ENCODE measurements around the gene DLX4.

The DLX4 gene

GRCh38 chr17:49997773-49998703, 29.0 kb downstream of the DLX4 start:
- no peak for TF ChIP-seq ZFX (IDR thresholded peaks at IDR 0.05; ENCODE audit: borderline replicate concordance)
- TF ChIP-seq CTCF (IDR thresholded peaks at IDR 0.05): peak; percentile 92
- no peak overlapping the region for H3K27ac ChIP-seq

DNA sequence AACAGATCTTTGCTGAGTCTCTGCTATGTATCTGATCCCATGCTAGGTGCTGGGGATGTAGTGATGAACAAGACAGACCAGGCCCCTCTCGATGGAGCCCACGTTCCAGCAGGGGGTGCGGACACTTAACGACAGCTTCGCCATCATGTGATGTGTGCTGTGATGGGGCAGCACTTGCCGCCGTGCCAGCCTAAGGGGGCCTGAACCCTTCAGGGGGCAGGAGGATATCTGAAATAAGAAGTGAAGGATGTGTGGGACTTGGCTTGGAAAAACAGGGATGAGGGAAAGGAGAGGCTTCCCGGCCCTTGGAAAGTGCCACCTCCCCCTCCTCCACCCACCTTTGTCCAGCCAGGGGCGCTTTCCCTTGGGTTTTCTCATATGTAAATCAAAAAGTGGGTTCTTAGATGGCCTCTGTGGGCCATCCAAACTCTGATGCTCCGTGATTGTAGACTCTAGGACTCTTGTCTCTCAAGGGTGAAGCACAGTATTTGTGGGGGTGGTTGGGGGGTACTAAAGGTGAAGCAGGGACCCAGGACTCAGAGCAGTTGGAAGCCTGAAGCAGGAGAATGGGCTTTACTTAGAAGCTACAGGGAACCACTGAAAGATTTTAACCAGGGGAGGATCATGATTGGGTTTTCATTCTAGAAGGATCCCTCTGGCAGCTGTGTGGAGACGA, 30.0 kb downstream of the DLX4 start:
- no peak overlapping the region for H3K27ac ChIP-seq
- TF ChIP-seq ZFX (IDR thresholded peaks at IDR 0.05; ENCODE audit: borderline replicate concordance): no peak
- no peak for TF ChIP-seq CTCF (IDR thresholded peaks at IDR 0.05)

GRCh38 chr17:50003911-50004310, 34.9 kb downstream of the DLX4 start:
- TF ChIP-seq ZFX (IDR thresholded peaks at IDR 0.05; ENCODE audit: borderline replicate concordance) (no peak), CTCF (IDR thresholded peaks at IDR 0.05) (no peak)
- H3K27ac ChIP-seq: no peak overlapping the region

GRCh38 chr17:50009282-50009681, 40.3 kb downstream of the DLX4 start:
- no peak for TF ChIP-seq CTCF (IDR thresholded peaks at IDR 0.05)
- TF ChIP-seq ZFX (IDR thresholded peaks at IDR 0.05; ENCODE audit: borderline replicate concordance): no peak

DNA sequence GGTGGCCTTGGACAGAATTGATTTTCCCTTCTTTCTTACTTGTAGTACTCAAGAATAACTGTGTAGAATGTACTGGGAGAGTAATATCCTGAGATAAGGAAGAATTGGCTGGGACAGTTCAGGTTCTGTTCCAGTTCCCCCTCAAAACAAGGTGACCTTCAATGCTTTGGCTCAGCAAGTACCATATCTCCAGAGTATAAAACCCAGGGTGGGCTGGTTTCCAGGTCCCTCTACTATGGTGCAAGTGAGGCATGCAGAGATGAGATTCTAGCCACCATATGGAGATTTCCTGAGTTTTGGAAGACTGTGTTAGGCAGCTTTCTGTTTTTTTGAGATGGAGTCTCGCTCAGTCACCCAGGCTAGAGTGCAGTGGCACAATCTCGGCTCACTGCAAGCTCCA, 44.1 kb downstream of the DLX4 start:
- TF ChIP-seq ZFX (IDR thresholded peaks at IDR 0.05; ENCODE audit: borderline replicate concordance) (no peak), CTCF (IDR thresholded peaks at IDR 0.05) (no peak)
- no peak overlapping the region for H3K27ac ChIP-seq

More at GRCh38 chr17:50009282-50009681, 40.3 kb downstream of the DLX4 start:
- H3K27ac ChIP-seq: no peak overlapping the region

DNA sequence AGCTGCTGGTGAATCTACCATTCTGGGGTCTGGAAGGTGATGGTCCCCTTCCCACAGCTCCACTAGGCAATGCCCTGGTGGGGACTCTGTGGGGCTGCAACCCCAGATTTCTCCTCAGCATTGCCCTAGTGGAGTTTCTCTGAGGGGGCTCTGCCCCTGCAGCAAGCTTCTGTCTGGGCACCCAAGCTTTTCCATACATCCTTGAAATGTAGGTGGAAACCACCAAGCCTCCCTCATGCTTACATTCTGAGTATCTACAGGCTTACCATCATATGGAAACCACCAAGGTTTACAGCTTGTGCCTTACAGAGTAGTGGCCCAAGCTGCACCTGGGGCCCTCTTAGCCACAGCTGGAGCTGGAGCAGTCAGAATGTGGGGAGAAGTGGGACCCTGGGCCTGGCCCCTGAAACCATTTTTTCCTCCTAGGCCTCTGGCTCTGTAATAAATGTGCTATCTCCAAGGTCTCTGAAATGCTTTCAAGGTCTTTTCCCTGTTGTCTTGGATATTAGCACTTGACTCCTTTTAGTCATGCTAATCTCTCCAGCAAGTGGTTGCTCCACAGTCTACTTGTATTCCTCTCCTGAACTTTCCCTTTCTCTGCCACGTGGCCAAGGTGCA, 45.6 kb downstream of the DLX4 start:
- TF ChIP-seq CTCF (IDR thresholded peaks at IDR 0.05) (no peak), ZFX (IDR thresholded peaks at IDR 0.05; ENCODE audit: borderline replicate concordance) (no peak)

More for the DNA sequence above, 45.6 kb downstream of the DLX4 start:
- H3K27ac ChIP-seq: no peak overlapping the region
